Bronchial epithelial cell (primary cell): ENCODE measurements around the gene ZKSCAN4. TPM values are rescaled to one million over a fixed set of nuclear protein-coding genes. Genes with fewer than 3 reads are reported as not detected.

ENCODE experiments used
- DNase-seq: peaks from one replicate; pipeline ENCODE4 v3.0.0-alpha.2; 2010; ENCODE audit warnings: low read depth
- FAIRE-seq: peaks from 2 replicates; lab custom pipeline; 2011; peaks lifted over from hg19 to GRCh38; lab: Jason Lieb, UNC
- H3K27me3 ChIP-seq: 2 replicates; pipeline ENCODE4 v1.5.1; 2011; ENCODE audit warnings: low read length; ENCODE audit not compliant: control insufficient read depth, insufficient read depth
- H3K36me3 ChIP-seq: 2 replicates; pipeline ENCODE4 v1.5.1; 2011; ENCODE audit warnings: low read length; ENCODE audit not compliant: control insufficient read depth, insufficient read depth
- H3K4me3 ChIP-seq: 2 replicates; pipeline ENCODE4 v1.5.1; 2011; ENCODE audit warnings: mild to moderate bottlenecking, low read depth, low read length, control low read depth
- CTCF ChIP-seq: IDR thresholded peaks from 2 replicates; pipeline ENCODE4 v1.5.1; 2011; ENCODE audit warnings: mild to moderate bottlenecking, moderate library complexity, low read length, control low read depth, inconsistent platforms; ENCODE audit not compliant: insufficient read depth, severe bottlenecking
- total RNA-seq: library from RNA; depleted of rRNA; stranded (reverse); fragments of >200 nt; gene quantifications from 2 replicates; pipeline ENCODE4 v1.2.1, GENCODE V29; 2014

Gene ZKSCAN4
- total RNA-seq, 1 donor from 2014 or later, result 5.5 TPM

DNA sequence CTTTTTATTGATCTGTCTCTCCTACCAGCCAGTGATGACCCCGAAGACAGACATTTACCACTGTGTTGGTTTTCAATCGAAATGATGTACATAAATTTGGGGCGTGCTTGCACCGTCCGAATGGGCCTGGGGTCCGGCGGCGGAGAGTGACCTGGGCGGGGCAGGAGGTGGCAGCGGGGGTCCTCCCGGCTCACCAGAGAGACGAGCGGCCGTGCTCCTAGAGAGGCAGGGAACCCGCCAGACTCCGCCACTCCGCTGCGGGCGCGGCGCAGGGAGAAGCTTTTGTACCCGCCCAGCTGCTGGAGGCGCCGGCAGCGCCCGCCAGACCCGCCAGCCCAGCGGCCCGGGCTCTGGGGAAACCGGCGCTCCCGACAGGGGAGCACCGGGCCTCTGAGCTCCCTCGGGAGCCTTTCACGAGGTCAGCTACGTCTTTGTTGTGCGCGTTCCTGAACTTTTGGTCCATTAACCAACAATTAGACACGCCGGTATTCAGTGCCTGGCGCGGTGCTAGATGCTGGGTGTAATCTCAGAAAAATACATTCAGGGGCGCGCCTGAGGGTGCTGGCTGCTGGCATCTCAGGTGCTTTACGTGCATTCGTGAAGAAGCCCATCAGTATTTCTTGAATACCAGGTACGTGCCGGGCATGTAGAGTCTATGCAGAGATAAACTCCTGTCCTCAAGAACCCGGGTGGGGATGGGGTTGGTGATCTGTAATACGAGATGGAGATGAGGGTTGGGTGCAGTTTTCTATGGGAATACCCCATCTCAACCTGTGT, 29.4 kb upstream of the ZKSCAN4 start, which contains the start of gene PGBD1:
Gene PGBD1 (plus strand): TSS at position 285 of the 777 bp plus-strand sequence. CDS start 2,242 bp downstream, outside the sequence.
- Histone ChIP-seq H3K36me3 (peaks cover 1% of the 10 kb centered on the region), H3K27me3 (no peaks in the 10 kb centered on the region), H3K4me3 (peak within 1 kb of the TSS; percentile 52)
- FAIRE-seq (no peak), DNase-seq (peak; percentile 41)
- no peak for TF ChIP-seq CTCF

GRCh38 chr6:28280595-28281287, 28.7 kb upstream of the ZKSCAN4 start:
- peaks cover 1% of the 10 kb centered on the region for H3K36me3 ChIP-seq
- H3K4me3 ChIP-seq, result peak overlapping the region; percentile 52
- FAIRE-seq, result no peak

GRCh38 chr6:28277746-28278145, 25.7 kb upstream of the ZKSCAN4 start:
- no peak for TF ChIP-seq CTCF
- Histone ChIP-seq H3K36me3 (peaks cover 1% of the 10 kb centered on the region), H3K27me3 (no peaks in the 10 kb centered on the region), H3K4me3 (no peak overlapping the region)
- FAIRE-seq, result no peak
- DNase-seq, result no peak

More at GRCh38 chr6:28280595-28281287, 28.7 kb upstream of the ZKSCAN4 start:
- TF ChIP-seq CTCF, result no peak
- no peaks in the 10 kb centered on the region for H3K27me3 ChIP-seq
- DNase-seq, result no peak

GRCh38 chr6:28274888-28275287, 22.8 kb upstream of the ZKSCAN4 start:
- Histone ChIP-seq H3K27me3 (no peaks in the 10 kb centered on the region), H3K36me3 (peaks cover 6% of the 10 kb centered on the region), H3K4me3 (no peak overlapping the region)
- DNase-seq, result no peak
- no peak for TF ChIP-seq CTCF
- no peak for FAIRE-seq

GRCh38 chr6:28269492-28269891, 17.4 kb upstream of the ZKSCAN4 start:
- H3K4me3 ChIP-seq, result no peak overlapping the region
- peak; percentile 91 for DNase-seq
- no peaks in the 10 kb centered on the region for H3K27me3 ChIP-seq
- no peak for TF ChIP-seq CTCF
- peaks cover 4% of the 10 kb centered on the region for H3K36me3 ChIP-seq
- FAIRE-seq, result no peak
